Amniotic epithelial cell (primary cell): Measurements from ENCODE around the gene CDRT15.
"Not testable (repeated sequence)": the region's sequence is repeated elsewhere in the genome, so short reads cannot be mapped to it uniquely, and the experiment has no call there.

Experiments
- DNase-seq: peaks from one replicate; pipeline ENCODE4 v3.0.0-alpha.2; 2010; ENCODE audit warnings: low read depth

The CDRT15 gene

DNA sequence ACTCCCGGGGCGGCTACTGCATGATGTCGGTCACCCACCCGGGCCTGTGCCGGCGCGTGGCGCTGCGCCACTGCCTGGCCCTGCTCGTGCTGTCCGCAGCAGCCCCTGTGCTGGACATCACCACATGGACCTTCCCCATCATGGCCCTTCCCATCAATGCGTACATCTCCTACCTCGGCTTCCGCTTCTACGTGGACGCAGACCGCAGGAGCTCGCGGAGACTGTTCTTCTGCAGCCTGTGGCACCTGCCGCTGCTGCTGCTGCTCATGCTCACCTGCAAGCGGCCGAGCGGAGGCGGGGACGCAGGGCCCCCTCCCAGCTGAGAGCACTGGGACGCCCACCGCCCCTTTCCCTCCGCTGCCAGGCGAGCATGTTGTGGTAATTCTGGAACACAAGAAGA, 29.8 kb downstream of the CDRT15 start:
- no peak for DNase-seq

DNA sequence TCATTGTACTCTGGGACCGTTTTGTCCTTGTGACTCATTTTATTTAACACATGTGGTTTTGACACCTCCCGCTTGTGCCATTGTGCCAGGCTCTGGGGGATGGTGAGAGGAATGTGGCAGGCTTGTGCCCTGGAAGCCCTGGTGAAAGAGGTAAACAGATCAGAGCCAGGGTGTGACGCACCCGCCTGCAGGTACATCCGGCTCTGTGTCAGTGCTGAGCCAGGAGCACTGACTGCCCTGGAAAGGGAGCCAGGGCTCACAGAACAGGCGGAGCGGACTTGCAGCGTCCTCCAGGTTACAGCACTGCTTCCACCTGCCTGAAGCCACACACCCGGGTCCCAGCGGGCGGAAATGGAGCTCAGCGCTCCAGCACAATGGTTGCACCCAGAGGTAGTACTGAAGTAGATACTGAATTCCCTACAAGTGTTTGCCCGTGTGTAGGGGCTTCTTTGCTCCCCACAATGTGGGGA, 30.6 kb downstream of the CDRT15 start:
- DNase-seq = no peak

DNA sequence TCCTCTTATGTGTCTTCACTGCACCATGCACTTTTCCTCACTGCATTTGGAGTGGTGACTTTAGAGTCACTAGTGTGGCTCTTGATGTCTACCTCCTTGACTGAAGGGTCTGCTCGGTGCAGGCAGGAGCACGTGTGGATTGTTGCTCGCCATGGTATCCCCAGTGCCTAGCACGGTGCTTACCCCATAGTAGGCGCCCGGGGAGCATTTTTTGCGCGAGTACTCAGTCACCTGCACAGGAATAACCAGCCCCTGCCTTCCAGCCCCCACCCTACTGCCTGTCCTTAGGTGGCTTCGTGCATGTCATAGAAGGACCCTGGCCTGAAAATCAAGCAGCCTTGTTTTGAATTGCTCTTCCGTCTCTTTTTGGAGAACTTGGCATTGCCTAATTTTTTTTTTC, 31.3 kb downstream of the CDRT15 start:
- no peak for DNase-seq

DNA sequence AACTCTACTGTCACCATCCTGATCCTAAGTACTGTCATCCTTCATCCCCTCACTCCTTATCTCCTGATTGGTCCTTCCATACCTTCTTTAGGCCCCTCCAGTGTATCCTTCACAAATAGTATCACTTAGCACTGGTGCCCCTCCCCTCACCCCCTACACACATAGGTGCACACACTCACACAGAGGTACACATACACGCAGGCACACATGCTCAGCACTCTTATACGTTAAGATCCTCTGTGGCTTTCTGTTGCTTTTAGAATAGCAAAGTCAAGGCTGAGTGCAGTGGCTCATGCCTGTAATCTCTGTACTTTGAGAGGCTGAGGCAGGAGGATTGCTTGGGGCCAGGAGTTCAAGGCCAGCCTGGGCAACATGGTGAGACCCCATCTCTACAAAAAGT, 32.1 kb downstream of the CDRT15 start:
- DNase-seq = no peak

DNA sequence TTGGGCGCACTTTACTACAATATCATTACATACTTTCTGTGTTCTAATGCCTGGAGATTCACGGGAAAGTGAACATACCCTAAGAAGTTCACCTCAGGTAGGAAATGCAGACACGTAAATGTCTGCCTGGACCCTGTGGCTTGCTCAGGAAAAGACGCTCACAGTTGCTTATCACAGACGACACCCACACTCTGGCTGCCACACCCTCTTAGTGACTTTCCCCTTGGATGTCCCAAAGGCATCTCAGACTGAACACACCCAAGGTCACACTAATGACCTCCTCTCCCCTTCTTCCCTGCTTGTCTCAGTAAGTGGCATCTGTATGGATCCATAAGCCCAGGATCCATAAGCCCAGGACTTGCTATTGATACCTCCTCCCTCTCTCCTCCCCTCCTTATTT, 32.6 kb downstream of the CDRT15 start:
- DNase-seq = no peak

DNA sequence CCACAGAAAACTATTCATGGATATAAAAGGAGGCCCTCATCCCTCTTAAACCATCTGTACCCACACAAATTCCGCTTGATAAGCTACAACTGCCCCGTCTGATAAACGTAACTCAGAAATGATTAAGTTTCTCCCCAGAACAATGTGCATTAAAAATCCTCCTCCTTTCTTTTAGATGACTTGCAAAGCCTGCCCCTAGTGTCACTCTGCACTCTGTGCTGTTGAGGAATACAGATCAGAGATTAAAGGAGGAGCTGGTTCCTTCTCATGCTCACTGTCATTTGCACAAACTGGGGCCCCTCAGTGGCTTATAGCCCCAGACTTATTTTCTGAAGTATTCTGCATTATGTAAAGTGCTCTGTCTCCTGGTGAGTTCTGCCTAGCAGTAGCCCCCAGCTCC, 33.3 kb downstream of the CDRT15 start:
- DNase-seq = peak; percentile 22

DNA sequence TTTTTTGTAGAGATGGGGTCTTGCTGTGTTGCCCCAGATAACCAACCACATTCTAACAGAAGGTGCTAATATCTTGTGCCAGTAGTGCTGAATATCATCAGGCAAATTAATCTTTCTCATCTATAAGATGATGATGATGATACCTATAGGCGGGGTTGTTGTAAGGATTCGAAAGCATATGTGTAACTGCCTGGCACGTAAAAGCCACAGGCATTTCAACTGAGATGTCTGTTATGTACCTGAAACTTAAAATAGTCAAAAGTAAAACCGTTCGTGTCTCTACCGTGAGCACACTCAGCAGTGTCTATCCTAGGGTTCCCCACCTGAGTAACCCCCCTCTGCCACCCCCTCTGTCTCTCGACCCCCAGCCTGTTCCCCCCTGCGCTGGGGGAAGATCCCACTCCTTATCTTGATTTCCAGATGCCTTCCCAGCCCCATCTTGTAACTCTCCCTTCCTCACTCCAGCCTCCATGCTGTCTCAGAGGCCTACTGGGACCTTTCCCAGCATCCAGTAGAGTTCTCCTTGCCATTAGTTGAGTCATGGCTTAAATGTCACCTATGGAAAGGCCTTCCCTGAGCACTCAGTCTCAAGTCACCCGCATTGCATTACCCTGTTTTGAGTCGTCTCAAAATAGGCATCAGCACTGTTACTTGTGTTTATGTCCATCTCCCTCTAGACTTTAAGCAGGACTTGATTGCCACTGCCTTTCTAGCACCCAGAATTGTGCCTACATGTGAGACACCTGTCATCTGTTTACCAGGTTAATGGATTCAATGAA, 34.1 kb downstream of the CDRT15 start:
- no peak for DNase-seq

DNA sequence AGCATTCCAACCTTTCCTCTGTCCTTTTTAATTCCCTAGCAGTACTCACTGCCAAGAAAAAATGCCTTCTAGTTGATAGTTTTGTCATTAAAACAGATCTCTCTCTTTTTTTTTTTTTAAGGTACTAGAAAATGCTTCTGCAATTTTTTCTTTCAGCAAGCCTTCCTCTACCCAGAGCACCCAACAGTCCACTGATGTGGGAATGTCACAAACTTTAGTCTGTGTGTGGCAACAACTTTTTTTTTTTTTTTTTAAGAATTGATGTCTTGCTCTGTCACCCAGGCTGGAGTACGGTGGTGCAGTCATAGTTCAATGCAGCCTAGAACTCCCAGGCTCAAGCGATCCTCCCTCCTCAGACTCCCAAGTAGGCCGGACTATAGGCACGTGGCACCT, 34.7 kb downstream of the CDRT15 start:
- no peak for DNase-seq

DNA sequence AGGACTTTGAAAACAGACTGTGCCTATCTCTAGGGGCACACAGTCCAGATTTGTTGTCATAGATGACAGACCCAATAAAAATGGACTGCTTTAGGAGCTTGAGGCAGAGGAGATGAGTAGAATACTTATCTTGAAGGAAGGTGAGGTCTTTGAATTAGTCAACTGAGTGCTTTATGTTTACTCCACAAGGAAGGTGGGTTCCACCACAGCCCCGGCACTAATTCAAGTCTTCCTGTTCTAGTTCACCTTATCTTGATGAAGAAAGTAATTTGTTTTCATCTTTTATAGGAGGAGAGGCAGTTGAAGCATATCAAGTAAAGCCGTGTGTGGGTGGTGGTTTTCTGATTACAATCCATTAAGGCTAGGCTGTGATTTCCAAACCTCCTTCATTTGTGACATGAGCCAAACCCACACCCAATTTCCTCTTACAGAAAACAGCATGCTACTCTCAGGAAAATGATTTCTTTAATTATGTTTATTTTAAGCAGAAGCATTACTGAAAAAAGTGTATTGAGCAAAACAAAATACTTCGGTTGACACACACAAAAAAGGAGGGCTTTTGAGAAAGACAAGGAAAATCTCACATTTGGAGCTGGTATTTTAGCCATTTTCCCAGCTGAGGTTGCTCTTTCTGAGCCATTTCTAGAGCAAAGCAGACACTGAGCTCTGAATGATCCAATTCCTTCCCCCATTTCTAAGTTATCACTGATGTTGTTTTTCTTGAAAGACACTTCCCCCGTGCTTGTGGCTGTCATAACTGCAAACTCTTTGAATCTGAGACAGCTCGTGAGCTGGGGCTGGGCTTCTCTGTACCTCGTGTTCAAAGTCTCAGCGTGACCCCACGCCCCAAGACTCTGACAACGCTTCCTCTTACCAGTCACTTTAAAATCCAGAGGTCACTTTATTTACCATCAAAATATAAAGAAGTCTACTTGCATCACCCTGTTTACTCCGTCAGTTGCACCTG, 35.4 kb downstream of the CDRT15 start:
- DNase-seq = peak; percentile 85

DNA sequence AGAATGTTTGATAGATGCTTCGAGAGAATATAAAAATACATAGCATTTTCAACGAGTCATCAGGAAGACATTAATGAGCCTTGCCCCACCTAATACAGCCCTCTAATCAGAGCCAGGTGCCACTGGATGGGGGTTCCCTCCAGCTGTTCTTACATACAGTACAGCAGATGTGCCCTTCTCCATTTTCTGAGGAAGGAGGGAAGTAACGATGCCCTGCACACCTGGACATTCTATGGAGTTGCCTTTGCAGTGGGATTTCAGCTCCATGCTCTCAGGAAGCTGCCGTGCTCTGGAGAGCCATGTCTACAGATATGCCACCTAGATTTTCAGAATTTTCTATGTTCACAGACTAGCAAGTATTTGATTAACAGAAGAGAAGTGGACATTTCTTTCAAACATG, 36.3 kb downstream of the CDRT15 start:
- DNase-seq = no peak

DNA sequence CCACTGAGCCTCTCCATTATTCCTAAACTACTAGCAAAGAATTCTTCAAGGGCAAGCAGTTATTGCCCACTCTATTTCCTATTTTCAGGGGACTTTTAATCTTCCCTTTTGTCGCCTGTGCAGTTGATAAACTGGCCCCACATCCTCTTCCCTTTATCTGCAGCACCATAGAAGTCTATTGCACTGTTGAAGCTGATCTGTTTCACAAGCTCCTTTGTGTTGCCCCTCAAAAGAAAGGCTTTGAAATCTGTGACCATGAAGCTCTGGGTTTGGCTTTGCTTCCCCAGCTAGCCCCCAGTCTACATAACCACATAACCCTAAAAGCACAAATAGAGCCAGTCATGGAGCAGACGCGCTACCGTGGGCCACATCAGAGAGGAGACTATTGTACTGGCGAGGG, 37.1 kb downstream of the CDRT15 start:
- DNase-seq = no peak

DNA sequence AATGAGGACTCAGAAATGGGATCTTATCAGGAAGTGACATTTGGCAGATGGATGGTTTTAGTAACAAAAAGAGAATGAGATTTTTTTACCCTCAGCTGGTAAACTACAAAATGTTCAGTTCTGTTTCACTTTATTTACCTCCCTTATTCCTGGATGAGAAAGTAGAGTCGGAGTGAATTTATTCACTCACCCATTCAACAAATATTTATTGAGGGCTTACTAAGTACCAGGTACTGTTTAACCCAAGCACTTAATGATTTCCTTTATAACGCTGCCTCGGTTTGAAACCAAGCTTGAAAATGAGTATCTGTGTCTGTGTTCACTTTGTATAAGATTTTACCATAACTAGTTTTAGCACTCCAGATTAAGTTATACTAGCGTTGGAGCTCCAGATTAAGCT, 38.1 kb downstream of the CDRT15 start:
- no peak for DNase-seq

DNA sequence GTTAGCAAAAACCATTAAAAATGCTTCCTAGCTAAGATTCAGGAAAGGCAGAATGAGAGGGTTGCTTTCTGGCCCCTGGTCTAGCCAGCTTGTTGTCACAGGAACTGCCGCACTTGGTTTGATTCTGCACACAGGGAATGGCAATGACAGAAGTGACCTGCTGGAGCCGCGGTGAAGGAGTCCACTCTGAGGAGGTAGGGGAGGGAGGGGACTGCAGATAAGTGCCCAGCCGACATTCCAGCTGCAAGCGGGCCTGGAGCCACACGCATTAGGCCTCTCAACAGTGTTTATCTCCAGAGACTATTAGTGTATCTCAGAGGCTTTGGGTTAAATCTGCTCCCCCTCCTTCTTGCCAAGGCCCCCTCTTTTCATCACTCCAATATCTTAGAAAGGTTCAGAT, 38.6 kb downstream of the CDRT15 start:
- no peak for DNase-seq

DNA sequence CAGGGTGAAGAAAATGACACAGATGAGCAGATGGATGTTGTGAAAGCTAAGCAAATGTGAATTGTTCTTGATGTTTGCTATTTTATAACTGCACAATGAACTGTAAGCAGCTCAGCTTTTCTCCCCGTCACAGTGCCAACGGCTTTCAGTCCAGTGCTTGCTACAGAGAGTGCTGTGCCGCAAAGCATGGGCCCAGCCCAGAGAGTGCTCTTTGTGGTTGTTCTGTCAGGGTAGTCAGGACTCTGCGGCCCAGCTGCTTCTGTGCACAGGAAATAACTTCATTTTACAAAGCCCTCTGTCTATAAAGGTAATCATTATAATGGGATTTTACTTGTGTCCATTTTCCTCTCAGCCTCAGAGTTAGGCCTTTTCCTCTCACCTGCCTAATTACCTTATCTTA, 39.1 kb downstream of the CDRT15 start:
- DNase-seq = no peak

DNA sequence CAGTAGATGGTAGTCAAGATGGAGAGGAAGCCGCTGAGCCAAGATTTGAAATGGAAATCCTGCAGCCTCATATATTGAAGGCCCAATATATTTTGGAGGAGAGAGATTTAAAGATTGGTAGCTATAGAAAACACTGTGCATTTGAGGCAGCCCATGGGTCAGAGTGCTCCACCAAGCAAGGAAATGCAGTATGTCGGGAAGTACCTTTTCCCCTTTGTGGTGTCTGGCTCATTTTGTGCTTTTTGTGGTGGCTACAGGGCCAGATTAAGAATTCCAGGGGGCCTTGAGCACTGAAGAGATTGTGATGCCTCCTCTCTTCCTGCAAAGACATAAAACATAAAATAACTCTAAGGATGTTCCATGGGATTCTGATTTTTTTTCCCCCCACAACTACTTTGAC, 39.6 kb downstream of the CDRT15 start:
- DNase-seq = no peak

DNA sequence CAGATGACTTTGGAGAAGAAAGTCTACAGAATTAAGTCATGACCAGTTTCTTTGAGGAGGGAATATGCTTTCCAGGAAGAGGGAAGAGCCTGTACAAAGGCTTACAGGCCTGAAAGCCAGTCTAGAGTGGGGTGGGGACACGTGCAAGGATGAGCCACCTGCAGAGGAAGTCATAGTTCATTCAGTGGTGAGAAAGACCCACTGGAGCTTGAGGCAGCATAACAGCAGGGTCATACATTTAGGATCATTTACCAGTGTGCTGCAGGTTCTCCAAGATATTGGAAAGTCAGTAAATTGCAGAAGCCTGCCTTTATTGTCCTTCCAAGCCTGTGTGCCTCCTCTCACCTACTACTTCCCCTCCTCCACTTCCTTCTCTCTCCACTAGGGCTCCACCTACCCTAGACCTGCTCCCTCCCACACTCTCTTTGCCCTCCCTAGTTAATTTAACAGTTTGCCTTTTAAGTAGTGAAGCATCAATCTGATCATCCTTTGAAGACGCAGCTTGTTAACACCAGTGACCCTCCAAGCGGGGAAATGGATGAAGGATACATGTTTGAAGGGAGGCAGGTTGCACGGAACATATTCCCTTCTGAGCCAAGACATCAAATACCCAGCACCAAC, 40.2 kb downstream of the CDRT15 start:
- no peak for DNase-seq

DNA sequence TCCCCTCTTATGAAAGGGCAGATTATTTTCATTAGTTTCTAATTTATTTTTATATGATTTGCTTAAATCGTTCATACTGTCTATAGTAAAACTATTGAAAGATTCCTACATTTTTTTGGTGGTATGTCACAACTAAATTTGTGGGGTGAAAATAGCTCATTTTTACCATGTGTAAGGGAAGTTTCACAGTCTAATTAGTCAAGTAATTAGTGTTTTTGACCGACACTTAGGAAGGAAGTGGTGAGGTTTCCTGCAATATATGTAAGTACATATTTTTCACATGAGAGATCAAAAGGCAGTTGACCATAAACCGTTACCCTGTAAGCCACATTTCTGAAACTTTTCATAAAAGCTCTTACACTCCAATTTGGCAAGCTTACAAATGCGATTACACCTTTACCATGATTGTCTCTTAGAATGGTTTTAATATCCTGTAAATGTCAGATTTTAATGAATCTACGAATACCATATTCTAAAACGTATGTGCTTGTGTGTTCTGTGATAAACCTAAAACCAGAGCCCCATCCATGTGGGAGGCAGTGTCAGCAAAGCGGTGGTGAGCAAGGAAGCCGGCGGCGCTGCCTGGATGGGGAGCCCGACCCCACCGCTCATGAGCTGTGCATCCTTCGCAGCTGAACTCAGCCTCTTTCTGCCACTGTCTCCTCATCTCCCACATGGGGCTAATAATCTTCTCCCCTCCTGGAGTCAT, 43.9 kb downstream of the CDRT15 start:
- DNase-seq = not testable (repeated sequence)

DNA sequence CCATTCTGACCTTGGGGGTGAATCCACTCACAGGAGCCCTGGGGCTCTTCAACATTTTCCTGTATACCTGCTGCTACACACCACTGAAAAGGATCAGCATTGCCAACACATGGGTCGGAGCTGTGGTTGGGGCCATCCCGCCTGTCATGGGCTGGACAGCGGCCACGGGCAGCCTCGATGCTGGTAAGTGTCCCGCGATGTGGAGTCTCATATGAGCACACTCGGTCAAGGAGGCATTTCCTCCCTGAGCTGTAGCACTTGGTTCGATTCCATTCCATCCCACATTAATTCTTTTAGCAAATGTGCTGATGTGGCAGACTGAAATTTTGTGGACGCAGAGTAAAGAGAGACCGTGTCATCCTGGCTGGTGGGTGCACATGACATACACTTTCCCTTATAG, 44.6 kb downstream of the CDRT15 start:
- DNase-seq = not testable (repeated sequence)

DNA sequence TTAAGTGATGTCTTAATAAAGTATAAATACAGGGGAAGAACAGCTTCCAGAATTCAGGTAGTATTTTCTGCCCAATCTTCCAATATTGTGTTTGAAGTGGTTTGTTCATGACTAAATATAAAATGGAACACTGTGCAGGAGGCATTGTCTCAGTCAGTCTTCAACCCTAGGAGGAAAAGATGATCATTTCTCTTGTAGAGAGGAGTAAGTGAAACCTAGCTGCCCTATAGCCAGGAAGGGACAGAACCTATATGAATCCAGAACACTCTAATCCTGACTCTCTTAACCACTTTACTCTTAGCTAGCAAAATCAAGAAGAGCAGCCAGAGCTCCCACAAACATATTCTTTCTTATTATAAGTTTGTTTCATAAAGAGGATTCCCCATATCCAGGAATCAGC, 45.2 kb downstream of the CDRT15 start:
- not testable (repeated sequence) for DNase-seq

DNA sequence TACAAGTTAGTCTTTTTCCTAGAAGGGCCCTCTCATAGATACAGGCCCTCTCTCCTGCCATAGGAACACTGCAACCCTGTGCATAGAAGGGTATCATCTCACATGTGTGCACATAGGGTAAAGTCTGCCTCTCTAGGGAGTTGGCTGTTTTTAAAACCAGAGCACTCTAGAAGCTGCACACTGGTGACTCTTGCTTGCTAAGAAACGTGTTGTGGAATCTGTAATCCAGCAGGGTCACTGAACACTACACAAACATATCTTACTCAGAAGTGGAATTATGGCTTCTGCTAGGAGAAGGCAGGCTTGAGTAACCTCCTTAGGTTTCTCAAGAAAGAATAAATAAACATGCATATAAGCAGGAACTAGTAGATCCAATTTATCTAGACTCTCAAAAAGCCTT, 45.9 kb downstream of the CDRT15 start:
- DNase-seq = not testable (repeated sequence)

DNA sequence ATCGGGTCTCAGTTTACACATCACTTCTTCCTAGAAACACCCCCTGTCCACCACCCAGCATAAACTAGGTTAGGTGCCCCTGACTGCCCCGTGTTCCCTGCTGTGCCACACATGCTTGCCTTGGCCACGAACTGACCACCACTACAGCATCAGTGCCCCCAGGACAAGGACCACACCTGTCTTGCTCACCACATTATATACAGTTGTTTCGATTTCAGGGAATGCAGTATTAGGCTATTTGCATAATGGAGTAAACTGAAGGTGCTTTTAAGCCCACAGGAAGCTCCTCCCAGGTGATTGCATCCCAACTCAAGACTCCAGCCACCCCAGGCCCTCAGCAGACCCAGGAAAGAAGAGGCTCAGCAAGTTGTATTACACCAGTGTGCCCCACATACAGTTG, 50.2 kb downstream of the CDRT15 start:
- DNase-seq = not testable (repeated sequence)
